Body of pancreas (tissue), 4 donors: ENCODE measurements around the gene EFCAB6.

Source experiments
- CTCF ChIP-seq, 7 experiments: fragments of 450-650 bp in 4 of 7; fragments of 200-600 bp in 3 of 7; sonication (generic) in 3 of 7; IDR thresholded peaks; one replicate each; pipeline ENCODE4 v1.5.1; 2016 to 2019; ENCODE audit warnings: antibody characterized with exemption in 7 of 7
- POLR2A ChIP-seq, 3 donors: fragments of 450-650 bp; IDR thresholded peaks; one replicate each; pipeline ENCODE4 v1.6.1; 2016; ENCODE audit warnings: antibody characterized with exemption in 3 of 3, mild to moderate bottlenecking in 2 of 3

- TF ChIP-seq CTCF (IDR thresholded peaks at IDR 0.05) (no peak), POLR2A (IDR thresholded peaks at IDR 0.05) (no peak)
Measured at GRCh38 chr22:43782448-43782847, 29.7 kb downstream of the EFCAB6 start.
